HEK293 (cell line): ENCODE results near the gene WWOX.

Experiments used
- CTCF ChIA-PET: fragments of 350-600 bp; formaldehyde crosslinking; extraction: SDS; loops from one replicate; lab custom pipeline; 2021; ENCODE audit warnings: antibody characterized with exemption; lab: Yijun Ruan, JAX
- POLR2A ChIA-PET: fragments of 300-600 bp; formaldehyde crosslinking; extraction: SDS; loops from one replicate; lab custom pipeline; 2020; ENCODE audit warnings: antibody characterized with exemption, inconsistent platforms; lab: Yijun Ruan, JAX
- H3K27ac ChIP-seq: fragments of 200-500 bp; sonication (Bioruptor generic); 2 replicates; pipeline ENCODE4 v1.5.1; 2014; ENCODE audit warnings: low read depth, low read length, control low read depth, inconsistent platforms; ENCODE audit errors: extremely low read depth
- H3K36me3 ChIP-seq, 2 experiments: fragments of 200-500 bp in 1 of 2; sonication (Bioruptor generic) in 1 of 2; 1 replicate in 1 of 2; 2 replicates in 1 of 2; pipeline ENCODE4 v1.5.1; 2014 to 2017; ENCODE audit warnings: inconsistent platforms in 2 of 2, low read length in 2 of 2; ENCODE audit not compliant: control insufficient read depth in 2 of 2, insufficient read depth in 1 of 2
- H3K4me1 ChIP-seq: fragments of 200-500 bp; sonication (Bioruptor generic); 2 replicates; pipeline ENCODE4 v1.5.1; 2014; ENCODE audit warnings: mild to moderate bottlenecking, low read length, inconsistent platforms; ENCODE audit not compliant: control insufficient read depth, insufficient read depth
- H3K4me3 ChIP-seq: 2 replicates; pipeline ENCODE4 v1.5.1; 2011; ENCODE audit warnings: low read depth, mild to moderate bottlenecking, control low read depth, low read length, moderate library complexity
- H3K9me3 ChIP-seq: fragments of 200-500 bp; sonication (Bioruptor generic); 2 replicates; pipeline ENCODE4 v1.5.1; 2014; ENCODE audit warnings: low read depth, low read length, inconsistent platforms; ENCODE audit not compliant: control insufficient read depth, insufficient read depth
- BCL11B ChIP-seq: fragments of 450-650 bp; formaldehyde crosslinking; IDR thresholded peaks from 2 replicates; pipeline ENCODE4 v1.5.1; 2016; ENCODE audit warnings: low read depth, missing biosample characterization, missing genetic modification characterization
- ZBTB1 ChIP-seq: fragments of 450-650 bp; formaldehyde crosslinking; IDR thresholded peaks from 2 replicates; pipeline ENCODE4 v1.5.1; 2016; ENCODE audit warnings: missing biosample characterization, missing genetic modification characterization
- ZBTB21 ChIP-seq: fragments of 450-650 bp; formaldehyde crosslinking; IDR thresholded peaks from 2 replicates; pipeline ENCODE4 v1.5.1; 2017; ENCODE audit warnings: missing biosample characterization, missing genetic modification characterization
- ZFP69B ChIP-seq: fragments of 450-650 bp; formaldehyde crosslinking; IDR thresholded peaks from 2 replicates; pipeline ENCODE4 v1.5.1; 2016; ENCODE audit warnings: missing biosample characterization, missing genetic modification characterization
- ZNF23 ChIP-seq: fragments of 450-650 bp; formaldehyde crosslinking; IDR thresholded peaks from 2 replicates; pipeline ENCODE4 v1.5.1; 2016; ENCODE audit warnings: missing biosample characterization, missing genetic modification characterization, borderline replicate concordance
- ZNF248 ChIP-seq: fragments of 450-650 bp; formaldehyde crosslinking; IDR thresholded peaks from 2 replicates; pipeline ENCODE4 v1.5.1; 2017; ENCODE audit warnings: missing biosample characterization, missing genetic modification characterization
- ZNF354C ChIP-seq: fragments of 450-650 bp; formaldehyde crosslinking; IDR thresholded peaks from 2 replicates; pipeline ENCODE4 v1.5.1; 2016; ENCODE audit warnings: missing biosample characterization, missing genetic modification characterization, low read depth, borderline replicate concordance
- ZNF404 ChIP-seq: fragments of 450-650 bp; formaldehyde crosslinking; IDR thresholded peaks from 2 replicates; pipeline ENCODE4 v1.5.1; 2017; ENCODE audit warnings: missing biosample characterization, missing genetic modification characterization
- ZNF48 ChIP-seq: fragments of 450-650 bp; formaldehyde crosslinking; IDR thresholded peaks from 2 replicates; pipeline ENCODE4 v1.5.1; 2016; ENCODE audit warnings: missing biosample characterization, missing genetic modification characterization
- ZNF549 ChIP-seq: fragments of 450-650 bp; IDR thresholded peaks from 2 replicates; pipeline ENCODE4 v1.5.1; 2018; ENCODE audit warnings: missing biosample characterization, missing genetic modification characterization, mild to moderate bottlenecking, inconsistent platforms, moderate library complexity
- ZNF558 ChIP-seq: fragments of 450-650 bp; formaldehyde crosslinking; IDR thresholded peaks from 2 replicates; pipeline ENCODE4 v1.5.1; 2016; ENCODE audit warnings: missing biosample characterization, missing genetic modification characterization
- ZNF701 ChIP-seq: fragments of 450-650 bp; formaldehyde crosslinking; IDR thresholded peaks from 2 replicates; pipeline ENCODE4 v1.5.1; 2016; ENCODE audit warnings: missing biosample characterization, missing genetic modification characterization
- TF ChIP-seq, protein P1 (sequence below): fragments of 450-650 bp; formaldehyde crosslinking; IDR thresholded peaks from 2 replicates; pipeline ENCODE4 v1.5.1; 2016; ENCODE audit warnings: missing biosample characterization, missing genetic modification characterization
- TF ChIP-seq, protein P2 (sequence below): fragments of 450-650 bp; formaldehyde crosslinking; conservative IDR thresholded peaks from 2 replicates; pipeline ENCODE4 v1.5.1; 2016; ENCODE audit warnings: low read depth, missing biosample characterization, missing genetic modification characterization
- TF ChIP-seq, protein P3 (sequence below): IDR thresholded peaks from 2 replicates; pipeline ENCODE4 v1.6.1; 2011; ENCODE audit warnings: mild to moderate bottlenecking, low read depth, low read length, borderline replicate concordance
- TF ChIP-seq, protein P4 (sequence below): fragments of 450-650 bp; formaldehyde crosslinking; IDR thresholded peaks from 2 replicates; pipeline ENCODE4; 2016; ENCODE audit warnings: missing biosample characterization, missing genetic modification characterization
- TF ChIP-seq, protein P5 (sequence below): fragments of 450-650 bp; formaldehyde crosslinking; IDR thresholded peaks from 2 replicates; pipeline ENCODE4 v1.5.1; 2016; ENCODE audit warnings: missing biosample characterization, missing genetic modification characterization
- TF ChIP-seq, protein P6 (sequence below): fragments of 450-650 bp; formaldehyde crosslinking; IDR thresholded peaks from 2 replicates; pipeline ENCODE4 v1.5.1; 2017; ENCODE audit warnings: missing biosample characterization, missing genetic modification characterization

The WWOX gene

DNA sequence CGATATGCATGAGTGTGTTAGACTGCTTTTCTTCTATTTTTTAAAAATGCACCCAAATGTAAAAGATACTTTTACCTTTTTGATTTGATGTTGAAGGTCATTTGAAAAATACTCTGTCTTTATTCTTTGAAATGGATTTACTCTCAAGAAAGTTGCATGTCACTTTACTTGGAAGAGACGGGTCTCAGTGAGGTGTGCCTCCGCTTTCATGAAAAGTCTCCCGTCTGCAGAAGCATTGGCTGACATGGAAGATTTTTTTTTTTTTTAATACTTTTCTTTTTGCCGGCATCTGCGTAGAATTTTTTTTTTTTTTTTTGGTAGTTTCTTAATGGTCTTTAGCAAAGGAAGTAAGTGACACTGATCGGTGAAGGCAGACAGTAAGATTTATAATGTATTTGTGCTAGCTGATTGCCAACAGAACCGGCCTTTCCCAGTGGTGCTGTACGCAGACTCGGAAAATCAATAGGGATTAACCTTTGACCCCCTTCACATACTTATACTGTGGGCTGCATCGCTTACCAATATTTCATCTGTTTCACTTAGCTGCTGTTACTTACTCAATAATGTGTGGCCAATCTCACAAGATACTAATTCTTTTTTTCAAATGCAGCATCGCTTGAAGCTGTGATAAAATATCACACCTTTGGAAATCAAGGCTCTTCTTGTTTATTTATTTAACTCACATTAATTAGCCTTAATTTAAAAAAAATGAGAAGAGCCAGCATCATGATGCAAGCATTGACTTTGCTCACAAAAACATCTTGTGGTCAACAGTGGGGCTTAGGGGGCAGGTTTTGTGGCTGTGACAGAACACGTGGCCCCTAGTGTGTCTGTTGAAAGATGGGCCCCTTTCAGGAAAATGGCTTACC is 383.9 kb downstream of the WWOX start:
- Histone ChIP-seq H3K4me3 (no peak overlapping the region), H3K4me1 (no peaks in the 10 kb centered on the region), H3K9me3 (no peaks in the 10 kb centered on the region), H3K36me3 (no peaks in the 10 kb centered on the region), H3K27ac (no peak overlapping the region)
- ChIA-PET POLR2A (no interaction called here), CTCF (interaction anchor here (0.6 kb wide), 1 partner anchor 216 kb away, joined by 3 read pairs; no protein-coding TSS in a partner anchor)
- TF ChIP-seq, protein P1, sequence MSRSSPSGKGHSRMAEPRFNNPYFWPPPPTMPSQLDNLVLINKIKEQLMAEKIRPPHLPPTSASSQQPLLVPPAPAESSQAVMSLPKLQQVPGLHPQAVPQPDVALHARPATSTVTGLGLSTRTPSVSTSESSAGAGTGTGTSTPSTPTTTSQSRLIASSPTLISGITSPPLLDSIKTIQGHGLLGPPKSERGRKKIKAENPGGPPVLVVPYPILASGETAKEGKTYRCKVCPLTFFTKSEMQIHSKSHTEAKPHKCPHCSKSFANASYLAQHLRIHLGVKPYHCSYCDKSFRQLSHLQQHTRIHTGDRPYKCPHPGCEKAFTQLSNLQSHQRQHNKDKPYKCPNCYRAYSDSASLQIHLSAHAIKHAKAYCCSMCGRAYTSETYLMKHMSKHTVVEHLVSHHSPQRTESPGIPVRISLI = no peak
- TF ChIP-seq ZNF23 (no peak), ZNF48 (no peak), ZNF558 (tag by site-specific recombination) (no peak), ZNF701 (tag by site-specific recombination) (no peak), ZNF354C (tag by site-specific recombination) (no peak), ZNF248 (tag by site-specific recombination) (no peak), ZBTB1 (no peak), ZFP69B (tag by site-specific recombination) (no peak), ZNF549 (tag by site-specific recombination) (no peak), BCL11B (tag by site-specific recombination) (no peak), ZNF404 (tag by site-specific recombination) (no peak), ZBTB21 (tag by site-specific recombination) (no peak)
- TF ChIP-seq, protein P2, sequence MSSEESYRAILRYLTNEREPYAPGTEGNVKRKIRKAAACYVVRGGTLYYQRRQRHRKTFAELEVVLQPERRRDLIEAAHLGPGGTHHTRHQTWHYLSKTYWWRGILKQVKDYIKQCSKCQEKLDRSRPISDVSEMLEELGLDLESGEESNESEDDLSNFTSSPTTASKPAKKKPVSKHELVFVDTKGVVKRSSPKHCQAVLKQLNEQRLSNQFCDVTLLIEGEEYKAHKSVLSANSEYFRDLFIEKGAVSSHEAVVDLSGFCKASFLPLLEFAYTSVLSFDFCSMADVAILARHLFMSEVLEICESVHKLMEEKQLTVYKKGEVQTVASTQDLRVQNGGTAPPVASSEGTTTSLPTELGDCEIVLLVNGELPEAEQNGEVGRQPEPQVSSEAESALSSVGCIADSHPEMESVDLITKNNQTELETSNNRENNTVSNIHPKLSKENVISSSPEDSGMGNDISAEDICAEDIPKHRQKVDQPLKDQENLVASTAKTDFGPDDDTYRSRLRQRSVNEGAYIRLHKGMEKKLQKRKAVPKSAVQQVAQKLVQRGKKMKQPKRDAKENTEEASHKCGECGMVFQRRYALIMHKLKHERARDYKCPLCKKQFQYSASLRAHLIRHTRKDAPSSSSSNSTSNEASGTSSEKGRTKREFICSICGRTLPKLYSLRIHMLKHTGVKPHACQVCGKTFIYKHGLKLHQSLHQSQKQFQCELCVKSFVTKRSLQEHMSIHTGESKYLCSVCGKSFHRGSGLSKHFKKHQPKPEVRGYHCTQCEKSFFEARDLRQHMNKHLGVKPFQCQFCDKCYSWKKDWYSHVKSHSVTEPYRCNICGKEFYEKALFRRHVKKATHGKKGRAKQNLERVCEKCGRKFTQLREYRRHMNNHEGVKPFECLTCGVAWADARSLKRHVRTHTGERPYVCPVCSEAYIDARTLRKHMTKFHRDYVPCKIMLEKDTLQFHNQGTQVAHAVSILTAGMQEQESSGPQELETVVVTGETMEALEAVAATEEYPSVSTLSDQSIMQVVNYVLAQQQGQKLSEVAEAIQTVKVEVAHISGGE = no peak
- TF ChIP-seq, protein P3, sequence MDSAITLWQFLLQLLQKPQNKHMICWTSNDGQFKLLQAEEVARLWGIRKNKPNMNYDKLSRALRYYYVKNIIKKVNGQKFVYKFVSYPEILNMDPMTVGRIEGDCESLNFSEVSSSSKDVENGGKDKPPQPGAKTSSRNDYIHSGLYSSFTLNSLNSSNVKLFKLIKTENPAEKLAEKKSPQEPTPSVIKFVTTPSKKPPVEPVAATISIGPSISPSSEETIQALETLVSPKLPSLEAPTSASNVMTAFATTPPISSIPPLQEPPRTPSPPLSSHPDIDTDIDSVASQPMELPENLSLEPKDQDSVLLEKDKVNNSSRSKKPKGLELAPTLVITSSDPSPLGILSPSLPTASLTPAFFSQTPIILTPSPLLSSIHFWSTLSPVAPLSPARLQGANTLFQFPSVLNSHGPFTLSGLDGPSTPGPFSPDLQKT = no peak
- TF ChIP-seq, protein P4, sequence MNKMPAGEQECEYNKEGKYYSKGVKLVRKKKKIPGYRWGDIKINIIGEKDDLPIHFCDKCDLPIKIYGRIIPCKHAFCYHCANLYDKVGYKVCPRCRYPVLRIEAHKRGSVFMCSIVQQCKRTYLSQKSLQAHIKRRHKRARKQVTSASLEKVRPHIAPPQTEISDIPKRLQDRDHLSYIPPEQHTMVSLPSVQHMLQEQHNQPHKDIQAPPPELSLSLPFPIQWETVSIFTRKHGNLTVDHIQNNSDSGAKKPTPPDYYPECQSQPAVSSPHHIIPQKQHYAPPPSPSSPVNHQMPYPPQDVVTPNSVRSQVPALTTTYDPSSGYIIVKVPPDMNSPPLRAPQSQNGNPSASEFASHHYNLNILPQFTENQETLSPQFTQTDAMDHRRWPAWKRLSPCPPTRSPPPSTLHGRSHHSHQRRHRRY (tag by site-specific recombination) = no peak
- TF ChIP-seq, protein P5, sequence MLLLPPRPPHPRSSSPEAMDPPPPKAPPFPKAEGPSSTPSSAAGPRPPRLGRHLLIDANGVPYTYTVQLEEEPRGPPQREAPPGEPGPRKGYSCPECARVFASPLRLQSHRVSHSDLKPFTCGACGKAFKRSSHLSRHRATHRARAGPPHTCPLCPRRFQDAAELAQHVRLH (tag by site-specific recombination) = no peak
- TF ChIP-seq, protein P6, sequence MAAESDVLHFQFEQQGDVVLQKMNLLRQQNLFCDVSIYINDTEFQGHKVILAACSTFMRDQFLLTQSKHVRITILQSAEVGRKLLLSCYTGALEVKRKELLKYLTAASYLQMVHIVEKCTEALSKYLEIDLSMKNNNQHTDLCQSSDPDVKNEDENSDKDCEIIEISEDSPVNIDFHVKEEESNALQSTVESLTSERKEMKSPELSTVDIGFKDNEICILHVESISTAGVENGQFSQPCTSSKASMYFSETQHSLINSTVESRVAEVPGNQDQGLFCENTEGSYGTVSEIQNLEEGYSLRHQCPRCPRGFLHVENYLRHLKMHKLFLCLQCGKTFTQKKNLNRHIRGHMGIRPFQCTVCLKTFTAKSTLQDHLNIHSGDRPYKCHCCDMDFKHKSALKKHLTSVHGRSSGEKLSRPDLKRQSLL (tag by site-specific recombination) = no peak
